ENCODE measurements around the gene IL4R. TPM values are rescaled to one million over a fixed set of nuclear protein-coding genes. Genes with fewer than 3 reads are reported as not detected.
"Not testable (repeated sequence)": the region's sequence is repeated elsewhere in the genome, so short reads cannot be mapped to it uniquely, and the experiment has no call there.

The IL4R gene
- total RNA-seq, 2 donors from 2014 or later: 213 to 224 TPM

DNA sequence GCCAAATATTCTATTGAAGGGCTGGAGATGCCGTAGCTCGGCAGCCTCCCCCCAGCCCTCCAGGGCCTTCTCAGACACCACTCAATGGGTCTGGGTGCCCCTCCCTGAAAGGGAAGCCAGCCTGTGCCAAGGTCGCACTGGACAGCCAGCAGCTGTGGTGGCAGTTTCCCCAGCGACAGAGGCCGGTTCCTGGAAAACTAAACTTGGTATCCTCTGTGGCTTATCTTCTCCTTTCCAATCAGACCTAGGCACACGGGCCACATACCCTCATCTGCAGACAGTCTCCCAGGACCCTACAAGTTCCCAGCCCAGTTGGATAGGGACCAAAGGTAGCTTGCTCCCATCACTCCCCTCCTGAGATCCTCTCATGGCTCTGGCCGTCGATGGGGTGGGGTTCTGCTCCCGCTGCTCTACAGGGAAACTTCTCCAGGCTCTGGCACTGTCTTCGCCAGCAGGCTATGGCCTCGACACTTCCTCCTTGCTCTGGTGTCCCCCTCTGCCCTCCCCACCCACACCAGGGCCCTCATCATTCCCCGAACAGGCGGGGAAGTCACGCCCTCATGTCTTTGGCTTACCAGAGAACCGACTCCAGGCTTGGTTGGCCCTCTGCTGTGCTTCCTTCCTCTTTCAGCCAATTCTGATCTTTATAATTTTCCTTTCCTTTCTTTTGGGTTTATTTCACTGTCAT, 69.9 kb downstream of the IL4R start:
- Mint-ChIP-seq H3K4me1 (ENCODE audit: low read depth in 2 of 2) (peaks cover 42 to 54% of the 10 kb centered on the region in 2 donors), H3K4me3 (peak overlapping the region; percentile 63), H3K36me3 (peaks cover 10% of the 10 kb centered on the region), H3K9me3 (peaks cover 13% of the 10 kb centered on the region), H3K27ac (peak overlapping the region; percentile 57 to 97), H3K27me3 (peaks cover 0 to 3% of the 10 kb centered on the region in 2 donors)
- ATAC-seq: no peak
- no peak for DNase-seq (ENCODE audit: low spot score)

- peaks cover 42 to 49% of the 10 kb centered on the region in 2 donors for H3K4me1 Mint-ChIP-seq (ENCODE audit: low read depth in 2 of 2)
- H3K27ac Mint-ChIP-seq: peak overlapping the region; percentile 57 to 97
- H3K9me3 Mint-ChIP-seq: peaks cover 15% of the 10 kb centered on the region
- H3K27me3 Mint-ChIP-seq: peaks cover 0 to 3% of the 10 kb centered on the region in 2 donors
- peak overlapping the region; percentile 63 for H3K4me3 Mint-ChIP-seq
- H3K36me3 Mint-ChIP-seq: peaks cover 13% of the 10 kb centered on the region
- ATAC-seq: no peak
- no peak for DNase-seq (ENCODE audit: low spot score)
These were observed 70.7 kb downstream of the IL4R start for GRCh38 chr16:27384425-27384824.

DNA sequence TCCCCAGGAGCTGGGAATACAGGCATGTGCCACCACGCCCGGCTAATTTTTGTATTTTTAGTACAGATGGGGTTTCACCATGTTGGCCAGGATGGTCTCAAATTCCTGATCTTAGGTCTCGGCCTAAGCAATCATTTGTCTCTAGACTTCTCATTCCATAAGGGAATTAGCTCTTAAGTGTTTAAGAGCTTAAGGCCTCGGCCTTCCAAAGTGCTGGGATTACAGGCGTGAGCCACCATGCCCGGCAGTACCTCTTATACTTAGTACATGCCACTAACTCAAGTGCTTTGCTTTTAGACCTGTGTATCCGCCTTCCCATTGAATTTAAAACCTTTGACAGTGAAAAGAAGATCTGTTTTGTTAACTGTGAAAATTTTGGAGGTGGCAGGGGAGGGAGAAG, 71.6 kb downstream of the IL4R start:
- H3K27ac Mint-ChIP-seq: peak overlapping the region in 1 of 2 donors; percentile 97
- H3K9me3 Mint-ChIP-seq: peaks cover 16% of the 10 kb centered on the region
- H3K4me1 Mint-ChIP-seq (ENCODE audit: low read depth in 2 of 2): peaks cover 40 to 45% of the 10 kb centered on the region in 2 donors
- DNase-seq (ENCODE audit: low spot score): no peak
- H3K36me3 Mint-ChIP-seq: peaks cover 16% of the 10 kb centered on the region
- no peak for ATAC-seq
- no peak overlapping the region for H3K4me3 Mint-ChIP-seq
- peaks cover 0 to 3% of the 10 kb centered on the region in 2 donors for H3K27me3 Mint-ChIP-seq

GRCh38 chr16:27386674-27387073, 72.9 kb downstream of the IL4R start:
- peaks cover 33 to 43% of the 10 kb centered on the region in 2 donors for H3K4me1 Mint-ChIP-seq (ENCODE audit: low read depth in 2 of 2)
- H3K27me3 Mint-ChIP-seq: peaks cover 0 to 3% of the 10 kb centered on the region in 2 donors
- peaks cover 18% of the 10 kb centered on the region for H3K36me3 Mint-ChIP-seq
- no peak for ATAC-seq
- peaks cover 16% of the 10 kb centered on the region for H3K9me3 Mint-ChIP-seq
- no peak for DNase-seq (ENCODE audit: low spot score)
- H3K27ac Mint-ChIP-seq: peak overlapping the region in 1 of 2 donors; percentile 4
- H3K4me3 Mint-ChIP-seq: no peak overlapping the region

GRCh38 chr16:27387724-27388123, 74.0 kb downstream of the IL4R start:
- Mint-ChIP-seq H3K9me3 (peaks cover 13% of the 10 kb centered on the region), H3K27me3 (no peaks in the 10 kb centered on the region), H3K27ac (no peak overlapping the region), H3K36me3 (peaks cover 28% of the 10 kb centered on the region), H3K4me3 (no peak overlapping the region), H3K4me1 (ENCODE audit: low read depth in 2 of 2) (peaks cover 26 to 39% of the 10 kb centered on the region in 2 donors)
- DNase-seq (ENCODE audit: low spot score) (no peak), ATAC-seq (peak; percentile 73 to 92)

DNA sequence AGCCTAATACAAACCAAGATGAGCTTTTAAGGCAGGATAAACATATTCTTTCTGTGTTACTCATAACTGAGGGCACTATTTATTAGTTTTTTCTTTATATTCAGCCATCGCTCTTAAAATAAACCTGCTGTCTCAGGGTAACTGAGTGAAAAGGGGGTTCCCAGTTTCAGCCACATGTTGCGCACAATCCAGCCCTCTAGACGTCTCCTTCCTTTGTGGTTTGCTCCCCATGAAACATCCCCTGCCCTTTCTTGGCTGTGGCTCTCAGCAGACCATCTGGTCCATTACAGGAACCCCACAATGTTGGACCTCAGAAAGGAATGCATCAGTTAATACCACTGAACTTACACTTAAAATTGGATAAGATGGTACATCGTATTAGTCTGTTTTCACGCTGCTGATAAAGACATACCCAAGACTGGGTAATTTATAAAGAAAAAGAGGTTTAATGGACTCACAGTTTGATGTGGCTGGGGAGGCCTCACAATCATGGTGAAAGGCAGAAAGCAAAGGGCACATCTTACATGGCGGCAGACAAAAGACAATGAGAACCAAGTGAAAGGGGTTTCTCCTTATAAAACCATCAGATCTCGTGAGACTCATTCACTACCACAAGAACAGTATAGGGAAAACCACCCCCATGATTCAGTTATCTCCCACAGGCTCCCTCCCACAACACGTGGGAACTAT, 75.6 kb downstream of the IL4R start:
- H3K4me1 Mint-ChIP-seq (ENCODE audit: low read depth in 2 of 2): peaks cover 33 to 43% of the 10 kb centered on the region in 2 donors
- peaks cover 9% of the 10 kb centered on the region for H3K9me3 Mint-ChIP-seq

DNA sequence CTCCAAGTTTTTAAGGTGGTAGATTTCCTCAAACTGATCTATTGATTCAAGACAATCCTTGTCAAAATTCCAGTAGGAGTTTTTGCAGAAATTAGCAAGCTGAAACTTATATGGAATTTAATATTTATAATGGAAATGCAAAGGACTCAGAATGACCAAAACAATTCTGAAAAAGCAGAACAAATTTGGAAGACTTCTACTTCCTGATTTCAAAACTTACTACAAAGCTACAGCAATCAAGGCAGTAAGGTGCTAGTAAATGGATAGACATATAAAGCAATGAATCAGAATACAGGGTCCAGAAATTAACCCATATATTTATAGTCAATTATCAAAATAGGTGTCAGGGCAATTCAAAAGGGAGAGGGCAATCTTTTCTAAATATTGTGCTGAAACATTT, 76.4 kb downstream of the IL4R start:
- peaks cover 33 to 42% of the 10 kb centered on the region in 2 donors for H3K4me1 Mint-ChIP-seq (ENCODE audit: low read depth in 2 of 2)
- ATAC-seq (no peak), DNase-seq (ENCODE audit: low spot score) (no peak)
- peaks cover 37% of the 10 kb centered on the region for H3K36me3 Mint-ChIP-seq
- H3K9me3 Mint-ChIP-seq: peaks cover 12% of the 10 kb centered on the region
- no peaks in the 10 kb centered on the region for H3K27me3 Mint-ChIP-seq
- H3K4me3 Mint-ChIP-seq: no peak overlapping the region
- no peak overlapping the region for H3K27ac Mint-ChIP-seq

More for the DNA sequence above, 75.6 kb downstream of the IL4R start:
- peaks cover 33% of the 10 kb centered on the region for H3K36me3 Mint-ChIP-seq
- H3K4me3 Mint-ChIP-seq: peak overlapping the region; percentile 13
- DNase-seq (ENCODE audit: low spot score) (no peak), ATAC-seq (no peak)
- H3K27ac Mint-ChIP-seq: peak overlapping the region; percentile 5 to 8
- H3K27me3 Mint-ChIP-seq: no peaks in the 10 kb centered on the region

DNA sequence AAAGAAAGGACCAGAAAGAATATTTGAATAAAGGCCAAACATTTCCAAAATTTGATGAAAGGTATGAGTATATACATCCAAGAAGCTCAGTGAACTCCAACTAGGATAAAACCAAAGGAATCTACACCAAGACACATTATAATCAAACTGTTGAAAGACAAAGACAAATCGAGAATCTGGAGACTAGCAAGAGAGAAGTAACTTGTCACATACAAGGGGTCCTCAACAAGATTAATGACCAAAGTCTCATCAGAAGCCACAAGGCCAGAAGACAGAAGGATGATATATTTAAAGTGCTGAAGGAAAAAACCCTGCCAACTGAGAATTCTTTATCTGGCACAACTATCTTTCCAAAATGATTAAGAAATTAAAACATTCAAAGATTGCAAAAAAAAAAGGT, 78.9 kb downstream of the IL4R start:
- Mint-ChIP-seq H3K27me3 (no peaks in the 10 kb centered on the region), H3K4me1 (ENCODE audit: low read depth in 2 of 2) (peaks cover 33 to 39% of the 10 kb centered on the region in 2 donors), H3K27ac (no peak overlapping the region), H3K36me3 (peaks cover 37% of the 10 kb centered on the region), H3K4me3 (no peak overlapping the region), H3K9me3 (peaks cover 9% of the 10 kb centered on the region)
- DNase-seq (ENCODE audit: low spot score): no peak
- ATAC-seq: no peak

DNA sequence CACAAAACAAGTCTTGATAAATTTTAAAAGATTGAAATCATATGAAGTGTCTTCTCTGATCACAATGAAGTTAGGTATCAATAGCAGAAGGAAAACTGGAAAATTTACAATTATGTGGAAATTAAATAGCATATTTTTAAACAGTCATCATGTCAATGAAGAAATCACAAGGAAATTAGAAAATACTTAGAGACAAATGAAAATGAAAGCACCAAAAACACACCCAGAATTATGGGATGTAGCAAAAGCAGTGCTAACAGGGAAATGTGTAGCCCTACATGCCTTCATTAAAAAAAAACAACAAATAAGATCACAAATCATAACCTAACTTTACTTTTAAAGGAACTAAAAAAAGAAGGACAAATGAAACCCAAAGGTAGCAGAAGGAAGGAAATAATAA, 80.7 kb downstream of the IL4R start:
- no peaks in the 10 kb centered on the region for H3K27me3 Mint-ChIP-seq
- peak overlapping the region in 1 of 2 donors; percentile 42 for H3K27ac Mint-ChIP-seq
- H3K4me3 Mint-ChIP-seq: no peak overlapping the region
- H3K4me1 Mint-ChIP-seq (ENCODE audit: low read depth in 2 of 2): peaks cover 33 to 37% of the 10 kb centered on the region in 2 donors
- ATAC-seq (no peak), DNase-seq (ENCODE audit: low spot score) (no peak)
- H3K9me3 Mint-ChIP-seq: peaks cover 7% of the 10 kb centered on the region
- peaks cover 33% of the 10 kb centered on the region for H3K36me3 Mint-ChIP-seq

DNA sequence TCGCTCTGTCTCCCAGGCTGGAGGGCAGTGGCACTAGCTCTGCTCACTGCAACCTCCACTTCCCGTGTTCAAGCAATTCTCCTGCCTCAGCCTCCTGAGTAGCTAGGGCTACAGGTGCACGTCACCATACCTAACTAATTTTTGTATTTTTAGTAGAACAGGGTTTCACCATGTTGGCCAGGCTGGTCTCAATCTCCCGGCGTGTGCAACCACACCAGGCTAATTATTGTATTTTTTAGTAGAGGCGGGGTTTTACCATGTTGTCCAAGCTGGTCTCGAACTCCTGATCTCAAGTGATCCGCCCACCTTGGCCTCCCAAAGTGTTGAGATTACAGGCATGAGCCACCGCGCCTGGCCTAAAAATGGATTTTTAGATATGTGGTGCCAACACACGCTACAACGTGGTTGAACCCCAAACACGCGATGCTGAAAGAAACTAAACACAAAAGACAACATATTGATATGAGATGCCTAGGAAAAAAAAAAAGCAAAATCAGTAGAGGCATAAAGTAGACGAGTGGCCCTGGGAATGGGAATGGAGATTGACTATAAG, 84.6 kb downstream of the IL4R start:
- not testable (repeated sequence) for DNase-seq (ENCODE audit: low spot score); H3K9me3 Mint-ChIP-seq; ATAC-seq; H3K27me3 Mint-ChIP-seq
- peaks cover 17% of the 10 kb centered on the region for H3K36me3 Mint-ChIP-seq
- H3K4me3 Mint-ChIP-seq: peak overlapping the region; percentile 55
- peak overlapping the region; percentile 90 to 96 for H3K27ac Mint-ChIP-seq
- peaks cover 55 to 61% of the 10 kb centered on the region in 2 donors for H3K4me1 Mint-ChIP-seq (ENCODE audit: low read depth in 2 of 2)

DNA sequence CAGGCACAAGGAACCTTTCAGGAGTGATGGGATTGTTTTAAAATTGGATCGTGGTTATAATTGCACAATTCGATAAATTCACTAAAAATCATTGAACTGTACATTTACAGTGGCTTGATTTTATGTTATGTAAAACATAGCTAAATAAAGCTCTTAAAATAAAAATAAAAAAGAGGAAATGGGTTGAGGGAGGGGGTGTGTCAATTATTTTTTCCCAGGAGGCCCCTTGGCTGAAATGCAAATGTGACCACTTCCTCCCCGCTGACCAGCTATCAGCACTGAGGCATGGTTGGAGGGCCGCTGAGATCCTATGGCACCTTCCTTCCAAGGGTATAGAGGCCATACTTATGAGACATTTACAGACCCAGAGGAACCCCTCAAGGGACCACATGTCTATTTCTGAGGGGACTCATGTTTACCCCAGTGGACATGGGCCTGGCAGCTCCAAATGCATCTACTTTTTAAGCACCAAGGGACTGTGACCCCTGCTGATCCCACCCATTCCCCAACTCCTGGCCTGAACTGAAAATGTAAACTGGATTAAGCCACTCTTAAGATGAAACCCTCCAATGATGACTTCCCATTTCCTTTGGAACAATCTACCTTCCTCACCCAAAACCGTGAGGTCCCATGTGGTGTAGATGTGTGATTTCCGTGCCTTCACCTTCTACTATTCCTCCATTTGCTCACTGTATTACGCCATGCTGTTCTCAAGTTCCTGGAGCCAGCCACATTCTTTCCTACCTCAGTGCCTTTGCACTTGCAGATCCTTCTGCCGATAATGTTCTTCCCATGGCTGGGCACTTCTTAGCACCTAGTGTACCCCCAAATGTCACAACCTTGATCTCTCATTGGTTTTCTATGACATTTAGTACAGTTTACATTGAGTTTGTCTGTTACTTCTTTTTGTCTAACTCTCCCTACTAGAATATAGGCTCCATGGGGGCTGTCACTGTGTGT, 85.4 kb downstream of the IL4R start:
- Mint-ChIP-seq H3K4me1 (ENCODE audit: low read depth in 2 of 2) (peaks cover 53 to 56% of the 10 kb centered on the region in 2 donors), H3K27ac (peak overlapping the region; percentile 90 to 96), H3K27me3 (no peaks in the 10 kb centered on the region), H3K9me3 (peaks cover 8% of the 10 kb centered on the region), H3K36me3 (peaks cover 10% of the 10 kb centered on the region), H3K4me3 (peak overlapping the region; percentile 73)
- DNase-seq (ENCODE audit: low spot score): no peak
- no peak for ATAC-seq

- peak overlapping the region; percentile 73 for H3K4me3 Mint-ChIP-seq
These were observed 86.2 kb downstream of the IL4R start for GRCh38 chr16:27399969-27400368.

More at GRCh38 chr16:27399969-27400368, 86.2 kb downstream of the IL4R start:
- Mint-ChIP-seq H3K9me3 (peaks cover 2% of the 10 kb centered on the region), H3K27ac (peak overlapping the region; percentile 90 to 96), H3K36me3 (peaks cover 2% of the 10 kb centered on the region), H3K27me3 (no peaks in the 10 kb centered on the region), H3K4me1 (ENCODE audit: low read depth in 2 of 2) (peaks cover 50 to 53% of the 10 kb centered on the region in 2 donors)
- ATAC-seq (no peak), DNase-seq (ENCODE audit: low spot score) (no peak)
